ENCODE data around the gene COL1A1. TPM values are rescaled to one million over a fixed set of nuclear protein-coding genes. Genes with fewer than 3 reads are reported as not detected.

The COL1A1 gene
- total and polyA plus RNA-seq, 2 of the 13 experiments (the other 11 are each of a cell fraction or from before 2014, with no cell fraction given) = 0.05 TPM; not detected in 1

- intact Hi-C loops (cut with micrococcal nuclease; ENCODE audit: unreplicated experiment) = no loop called here
- Histone ChIP-seq H3K9me3 (ENCODE audit: low read length) (no peaks in the 10 kb centered on the region), H3K4me2 (ENCODE audit: low read depth, low read length) (no peak overlapping the region), H4K20me1 (ENCODE audit: insufficient read depth, low read length) (no peaks in the 10 kb centered on the region), H3K27me3 (ENCODE audit: control insufficient read depth in 1 of 2, insufficient read depth in 2 of 2, low read length in 2 of 2) (peaks cover 15 to 62% of the 10 kb centered on the region in 2 experiments), H2AFZ (ENCODE audit: low read length) (no peak overlapping the region), H3K79me2 (ENCODE audit: insufficient read depth, low read length) (no peaks in the 10 kb centered on the region), H3K9ac (ENCODE audit: insufficient read depth, low read depth, low read length) (no peak overlapping the region), H3K4me1 (ENCODE audit: insufficient read depth, low read length) (peaks cover 15% of the 10 kb centered on the region), H3K27ac (ENCODE audit: extremely low read length, insufficient read depth, low read length) (no peak overlapping the region), H3K36me3 (replicated peaks in 1 of 2; ENCODE audit: control insufficient read depth in 1 of 2, insufficient read depth in 2 of 2, low read length in 2 of 2) (no peaks in the 10 kb centered on the region), H3K4me3 (replicated peaks in 1 of 3; ENCODE audit: insufficient read depth in 1 of 3, low read depth in 2 of 3, low read length in 3 of 3) (no peak overlapping the region)
- DNase-seq (ENCODE audit: low spot score) = no peak
- BruUV-seq (replicated peaks) = no TSS peak
- TF ChIP-seq PLRG1 (conservative IDR thresholded peaks at IDR 0.05) = no peak
- TF ChIP-seq AHR (CRISPR knock-in tag; IDR thresholded peaks at IDR 0.05) = no peak
- TF ChIP-seq ZNF775 (CRISPR knock-in tag; IDR thresholded peaks at IDR 0.05; ENCODE audit: borderline replicate concordance) = no peak
- TF ChIP-seq ZNF773 (CRISPR knock-in tag; IDR thresholded peaks at IDR 0.05; ENCODE audit: borderline replicate concordance) = no peak
- no peak for TF ChIP-seq ZNF616 (CRISPR knock-in tag; IDR thresholded peaks at IDR 0.05; ENCODE audit: low read depth)
- no peak for TF ChIP-seq ZFP1 (CRISPR knock-in tag; IDR thresholded peaks at IDR 0.05)
- no peak for TF ChIP-seq EHMT2 (IDR thresholded peaks at IDR 0.05; ENCODE audit: borderline replicate concordance, low read depth, low read length)
- TF ChIP-seq KLF11 (CRISPR knock-in tag; IDR thresholded peaks at IDR 0.05) = no peak
- no peak for TF ChIP-seq ZSCAN21 (CRISPR knock-in tag; IDR thresholded peaks at IDR 0.05; ENCODE audit: borderline replicate concordance)
- in situ Hi-C loops (cut with HindIII; ENCODE audit: extremely low pct_ligation_motif_present, low pct_unique_long_range_greater_than_20kb) = no loop called here
- no peak for FAIRE-seq
- ChIA-PET POLR2A (no interaction called here), CTCF (ENCODE audit: low intra/inter-chr PET ratio, low total read pairs) (no interaction called here)
- 5% methylated on average over 8 of the region's 8 CpGs for WGBS (ENCODE audit: low lambda C conversion rate)
- no peak for ATAC-seq
These were observed 17.4 kb downstream of the COL1A1 start for GRCh38 chr17:50184064-50184463.

- H3K79me2 ChIP-seq (ENCODE audit: insufficient read depth, low read length) = no peaks in the 10 kb centered on the region
- H3K4me1 ChIP-seq (ENCODE audit: insufficient read depth, low read length) = peaks cover 20% of the 10 kb centered on the region
- 23% methylated on average over 11 of the region's 12 CpGs for WGBS (ENCODE audit: low lambda C conversion rate)
- DNase-seq (ENCODE audit: low spot score) (no peak), ATAC-seq (no peak), FAIRE-seq (no peak)
- no TSS peak for BruUV-seq (replicated peaks)
- no peak overlapping the region for H3K4me2 ChIP-seq (ENCODE audit: low read depth, low read length)
- no peak overlapping the region for H3K27ac ChIP-seq (ENCODE audit: extremely low read length, insufficient read depth, low read length)
- H3K36me3 ChIP-seq (replicated peaks in 1 of 2; ENCODE audit: control insufficient read depth in 1 of 2, insufficient read depth in 2 of 2, low read length in 2 of 2) = no peaks in the 10 kb centered on the region
- H3K9ac ChIP-seq (ENCODE audit: insufficient read depth, low read depth, low read length) = no peak overlapping the region
- in situ Hi-C loops (cut with HindIII; ENCODE audit: extremely low pct_ligation_motif_present, low pct_unique_long_range_greater_than_20kb) = no loop called here
- no peak overlapping the region for H3K4me3 ChIP-seq (replicated peaks in 1 of 3; ENCODE audit: insufficient read depth in 1 of 3, low read depth in 2 of 3, low read length in 3 of 3)
- ChIA-PET CTCF (ENCODE audit: low intra/inter-chr PET ratio, low total read pairs) (no interaction called here), POLR2A (no interaction called here)
- no peaks in the 10 kb centered on the region for H4K20me1 ChIP-seq (ENCODE audit: insufficient read depth, low read length)
- H3K9me3 ChIP-seq (ENCODE audit: low read length) = no peaks in the 10 kb centered on the region
- peaks cover 13 to 56% of the 10 kb centered on the region in 2 experiments for H3K27me3 ChIP-seq (ENCODE audit: control insufficient read depth in 1 of 2, insufficient read depth in 2 of 2, low read length in 2 of 2)
- H2AFZ ChIP-seq (ENCODE audit: low read length) = no peak overlapping the region
- intact Hi-C loops (cut with micrococcal nuclease; ENCODE audit: unreplicated experiment) = no loop called here
- TF ChIP-seq, protein P1, sequence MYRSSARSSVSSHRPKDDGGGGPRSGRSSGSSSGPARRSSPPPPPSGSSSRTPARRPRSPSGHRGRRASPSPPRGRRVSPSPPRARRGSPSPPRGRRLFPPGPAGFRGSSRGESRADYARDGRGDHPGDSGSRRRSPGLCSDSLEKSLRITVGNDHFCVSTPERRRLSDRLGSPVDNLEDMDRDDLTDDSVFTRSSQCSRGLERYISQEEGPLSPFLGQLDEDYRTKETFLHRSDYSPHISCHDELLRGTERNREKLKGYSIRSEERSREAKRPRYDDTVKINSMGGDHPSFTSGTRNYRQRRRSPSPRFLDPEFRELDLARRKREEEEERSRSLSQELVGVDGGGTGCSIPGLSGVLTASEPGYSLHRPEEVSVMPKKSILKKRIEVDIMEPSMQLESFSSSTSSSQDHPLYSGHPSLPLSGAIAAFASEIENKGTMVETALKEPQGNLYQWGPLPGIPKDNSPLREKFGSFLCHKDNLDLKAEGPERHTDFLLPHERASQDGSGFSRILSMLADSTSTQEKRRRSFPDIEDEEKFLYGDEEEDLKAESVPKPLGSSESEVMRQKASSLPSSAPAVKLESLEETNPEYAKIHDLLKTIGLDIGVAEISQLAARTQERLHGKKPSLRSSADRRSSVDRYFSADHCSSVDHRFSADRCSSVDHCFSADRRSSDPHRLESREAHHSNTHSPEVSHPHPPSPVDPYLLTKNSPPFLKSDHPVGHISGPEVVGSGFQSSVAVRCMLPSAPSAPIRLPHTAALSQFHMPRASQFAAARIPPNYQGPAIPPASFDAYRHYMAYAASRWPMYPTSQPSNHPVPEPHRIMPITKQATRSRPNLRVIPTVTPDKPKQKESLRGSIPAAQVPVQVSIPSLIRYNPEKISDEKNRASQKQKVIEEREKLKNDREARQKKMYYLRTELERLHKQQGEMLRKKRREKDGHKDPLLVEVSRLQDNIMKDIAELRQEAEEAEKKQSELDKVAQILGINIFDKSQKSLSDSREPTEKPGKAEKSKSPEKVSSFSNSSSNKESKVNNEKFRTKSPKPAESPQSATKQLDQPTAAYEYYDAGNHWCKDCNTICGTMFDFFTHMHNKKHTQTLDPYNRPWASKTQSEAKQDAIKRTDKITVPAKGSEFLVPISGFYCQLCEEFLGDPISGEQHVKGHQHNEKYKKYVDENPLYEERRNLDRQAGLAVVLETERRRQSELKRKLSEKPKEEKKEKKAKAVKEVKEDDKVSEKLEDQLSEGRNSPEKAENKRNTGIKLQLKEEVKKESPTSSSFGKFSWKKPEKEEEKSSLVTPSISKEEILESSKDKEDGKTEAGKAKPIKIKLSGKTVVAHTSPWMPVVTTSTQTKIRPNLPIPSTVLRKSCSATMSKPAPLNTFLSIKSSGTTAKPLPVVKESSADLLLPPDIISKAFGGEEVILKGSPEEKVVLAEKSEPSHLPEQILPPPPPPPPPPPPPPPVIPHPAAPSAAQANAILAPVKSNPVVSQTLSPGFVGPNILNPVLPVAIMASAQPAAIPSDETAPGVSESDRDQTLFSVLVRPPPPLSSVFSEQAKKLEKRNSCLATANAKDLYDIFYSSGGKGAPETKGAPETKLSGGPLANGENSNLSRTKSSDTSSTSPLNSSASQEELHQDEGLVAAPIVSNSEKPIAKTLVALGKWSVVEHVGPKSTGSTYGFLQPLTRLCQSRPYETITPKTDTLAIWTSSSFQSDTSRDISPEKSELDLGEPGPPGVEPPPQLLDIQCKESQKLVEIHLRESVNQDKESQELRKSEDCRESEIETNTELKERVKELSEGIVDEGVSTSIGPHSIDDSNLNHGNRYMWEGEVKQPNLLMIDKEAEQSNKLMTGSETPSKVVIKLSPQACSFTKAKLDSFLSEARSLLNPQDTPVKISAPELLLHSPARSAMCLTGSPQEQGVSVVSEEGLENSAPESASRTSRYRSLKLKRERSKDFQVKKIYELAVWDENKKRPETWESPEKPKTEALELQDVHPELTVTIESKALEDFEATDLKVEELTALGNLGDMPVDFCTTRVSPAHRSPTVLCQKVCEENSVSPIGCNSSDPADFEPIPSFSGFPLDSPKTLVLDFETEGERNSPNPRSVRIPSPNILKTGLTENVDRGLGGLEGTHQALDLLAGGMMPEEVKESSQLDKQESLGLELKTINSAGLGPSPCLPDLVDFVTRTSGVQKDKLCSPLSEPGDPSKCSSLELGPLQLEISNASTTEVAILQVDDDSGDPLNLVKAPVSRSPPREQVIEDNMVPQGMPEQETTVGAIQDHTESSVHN (CRISPR knock-in tag; IDR thresholded peaks at IDR 0.05) = no peak
- no peak for TF ChIP-seq ZNF782 (CRISPR knock-in tag; IDR thresholded peaks at IDR 0.05; ENCODE audit: borderline replicate concordance)
These were observed 17.9 kb downstream of the COL1A1 start for GRCh38 chr17:50183421-50183994.
